PC-3 (cell line): ENCODE data around the gene SCN7A. TPM values are rescaled to one million over a fixed set of nuclear protein-coding genes. Genes with fewer than 3 reads are reported as not detected.

Experiments
- ATAC-seq: fragments of 200-7000 bp; cut with Tn5 transposase; 2 replicates; pipeline ENCODE4 v1.9.1; 2020; ENCODE audit warnings: mild to moderate bottlenecking, moderate library complexity
- BruUV-seq: library from RNA; stranded (reverse); fragments of 400-500 nt; replicated peaks from 2 replicates; lab custom pipeline; 2021; lab: Mats Ljungman, UMichigan
- CTCF ChIA-PET: fragments of 300-600 bp; sonication (Branson Sonifier 250); formaldehyde crosslinking; loops from one replicate; lab custom pipeline; 2022; ENCODE audit warnings: antibody characterized with exemption; lab: Charles Lee
- POLR2A ChIA-PET: fragments of 300-600 bp; sonication (Branson Sonifier 250); formaldehyde crosslinking; loops from one replicate; lab custom pipeline; 2022; ENCODE audit warnings: antibody characterized with exemption; ENCODE audit not compliant: unreplicated experiment; lab: Charles Lee
- DNase-seq: peaks from one replicate; pipeline ENCODE4 v3.0.0-alpha.2; 2015
- H2AFZ ChIP-seq: fragments of 300-600 bp; sonication (generic); 2 replicates; pipeline ENCODE4 v1.6.0; 2016; ENCODE audit warnings: antibody characterized with exemption, low read length
- H3F3A ChIP-seq: fragments of 300-600 bp; sonication (generic); one replicate; pipeline ENCODE4 v1.6.0; 2017; ENCODE audit warnings: antibody characterized with exemption, low read length, control low read depth, mild to moderate bottlenecking; ENCODE audit not compliant: unreplicated experiment
- H3K27ac ChIP-seq: fragments of 300-600 bp; sonication (generic); 2 replicates; pipeline ENCODE4 v1.5.1; 2016; ENCODE audit warnings: mild to moderate bottlenecking, low read length
- H3K27me3 ChIP-seq: fragments of 300-600 bp; sonication (generic); 2 replicates; pipeline ENCODE4 v1.6.1; 2016; ENCODE audit warnings: low read length, mixed read lengths
- H3K36me3 ChIP-seq: fragments of 300-600 bp; sonication (generic); 2 replicates; pipeline ENCODE4 v1.6.1; 2016; ENCODE audit warnings: low read depth, mixed run types, low read length, mixed read lengths
- H3K4me1 ChIP-seq: fragments of 300-600 bp; sonication (generic); 2 replicates; pipeline ENCODE4 v1.5.1; 2016; ENCODE audit warnings: low read length; ENCODE audit not compliant: insufficient read depth
- H3K4me2 ChIP-seq: fragments of 300-600 bp; sonication (generic); 2 replicates; pipeline ENCODE4 v1.6.0; 2016; ENCODE audit warnings: low read length
- H3K4me3 ChIP-seq: fragments of 300-600 bp; sonication (generic); 2 replicates; pipeline ENCODE4 v1.5.1; 2016; ENCODE audit warnings: mild to moderate bottlenecking, low read length, mixed read lengths
- H3K79me2 ChIP-seq: fragments of 300-600 bp; sonication (generic); 2 replicates; pipeline ENCODE4 v1.6.1; 2017; ENCODE audit warnings: low read length, mixed read lengths
- H3K9ac ChIP-seq: fragments of 300-600 bp; sonication (generic); 2 replicates; pipeline ENCODE4 v1.6.0; 2016; ENCODE audit warnings: mild to moderate bottlenecking, low read length
- H3K9me2 ChIP-seq: fragments of 300-600 bp; sonication (generic); replicated peaks from 2 replicates; pipeline ENCODE4 v1.6.1; 2016; ENCODE audit warnings: mixed run types, low read length, mixed read lengths
- H3K9me3 ChIP-seq: fragments of 300-600 bp; sonication (generic); 2 replicates; pipeline ENCODE4 v1.6.1; 2016; ENCODE audit warnings: low read length, mixed read lengths
- H4K20me1 ChIP-seq: fragments of 300-600 bp; sonication (generic); 2 replicates; pipeline ENCODE4 v1.6.1; 2016; ENCODE audit warnings: low read length, mixed read lengths
- CTCF ChIP-seq: fragments of 300-600 bp; sonication (generic); conservative IDR thresholded peaks from 2 replicates; pipeline ENCODE4 v1.5.1; 2017; ENCODE audit warnings: antibody characterized with exemption, low read depth, mild to moderate bottlenecking, low read length
- EZH2 ChIP-seq: fragments of 300-600 bp; sonication (generic); IDR thresholded peaks from one replicate; pipeline ENCODE4 v1.6.1; 2017; ENCODE audit warnings: antibody characterized with exemption, mild to moderate bottlenecking, low read length; ENCODE audit not compliant: unreplicated experiment
- EZH2phosphoT487 ChIP-seq: fragments of 300-600 bp; sonication (generic); IDR thresholded peaks from 2 replicates; pipeline ENCODE4 v1.6.1; 2018; ENCODE audit warnings: mild to moderate bottlenecking, antibody characterized with exemption, low read length, borderline replicate concordance
- intact Hi-C: fragments of 100-400 bp; cut with micrococcal nuclease; formaldehyde crosslinking; loops from 2 replicates; pipeline ENCODE4 v1.9.0; 2023
- total RNA-seq: library from RNA; depleted of rRNA; stranded (reverse); fragments of >200 nt; gene quantifications from 2 replicates; pipeline ENCODE4 v1.2.3, GENCODE V29; 2014

The SCN7A gene
- total RNA-seq, 1 experiment from 2014 or later, result not detected

GRCh38 chr2:166375736-166376487, 118.1 kb downstream of the SCN7A start, which contains the start of gene SCN9A:
TSS of gene SCN9A (minus strand) at chr2:166375944. CDS start at chr2:166311756, 64,188 bp downstream.
- H3K9me2 ChIP-seq, result no peaks in the 10 kb centered on the region
- H3K79me2 ChIP-seq, result no peaks in the 10 kb centered on the region
- peak within 1 kb of the TSS; percentile 95 for H3K4me2 ChIP-seq
- intact Hi-C loops, result loop anchor here (5.0 kb wide), 2 partner anchors 139 to 424 kb away; partner anchors contain the start of gene TTC21B
- H3F3A ChIP-seq, result no peaks in the 10 kb centered on the region
- ChIA-PET CTCF (interaction anchor here (0.6 to 1.9 kb wide), 6 partner anchors 13 to 221 kb away, joined by 3 to 14 read pairs (median 4); no protein-coding TSS in a partner anchor), POLR2A (interaction anchor here (0.6 kb wide), 3 partner anchors 43 to 582 kb away, joined by 3 to 10 read pairs (median 6); partner anchors contain the start of gene GALNT3)
- H3K27ac ChIP-seq, result no peak within 1 kb of the TSS
- peaks cover 6% of the 10 kb centered on the region; the same call in 1 of the 2 replicates for H3K27me3 ChIP-seq
- no peaks in the 10 kb centered on the region for H4K20me1 ChIP-seq
- H2AFZ ChIP-seq, result peak within 1 kb of the TSS; percentile 95
- peaks cover 14% of the 10 kb centered on the region for H3K4me1 ChIP-seq
- TF ChIP-seq EZH2phosphoT487 (no peak), EZH2 (no peak), CTCF (peak; percentile 50)
- H3K4me3 ChIP-seq, result peak within 1 kb of the TSS; percentile 79
- no peaks in the 10 kb centered on the region for H3K9me3 ChIP-seq
- no peaks in the 10 kb centered on the region for H3K36me3 ChIP-seq
- H3K9ac ChIP-seq, result peak within 1 kb of the TSS; percentile 11; the same call in 1 of the 2 replicates
- BruUV-seq, result TSS peak; percentile 79
- DNase-seq (peak; percentile 92), ATAC-seq (peak; percentile 90)

DNA sequence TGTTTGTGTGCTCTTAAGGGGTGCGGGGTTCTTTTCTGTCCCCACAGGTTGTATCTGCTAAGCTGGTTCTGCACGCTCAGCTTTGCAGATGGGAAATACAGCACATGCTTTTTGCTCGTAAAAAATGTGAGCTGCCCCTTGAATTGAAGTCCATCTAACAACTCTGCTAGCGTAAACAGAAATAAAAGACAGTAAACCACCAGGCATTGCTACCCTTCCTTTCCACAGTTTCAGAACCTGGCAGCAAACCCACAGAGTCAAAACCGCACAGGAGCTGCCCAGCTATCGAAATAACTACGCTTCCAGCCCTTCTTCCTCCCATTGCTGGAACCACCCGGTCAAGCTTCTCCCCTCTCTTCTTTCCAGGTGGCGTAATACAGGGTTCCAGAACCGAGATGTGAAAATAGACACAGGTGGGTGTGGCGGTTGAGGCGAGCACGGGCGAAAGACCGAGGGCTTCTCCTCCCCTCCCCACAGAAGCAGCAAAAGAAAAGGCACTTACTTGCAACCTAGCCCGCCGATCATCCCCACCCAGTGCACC, 118.8 kb downstream of the SCN7A start:
- Histone ChIP-seq H2AFZ (peak overlapping the region; percentile 95), H3K27me3 (peaks cover 6% of the 10 kb centered on the region; the same call in 1 of the 2 replicates), H3K36me3 (no peaks in the 10 kb centered on the region), H3K4me1 (peaks cover 14% of the 10 kb centered on the region), H3K4me3 (peak overlapping the region; percentile 79), H3K9ac (peak overlapping the region; percentile 11; the same call in 1 of the 2 replicates), H3K79me2 (no peaks in the 10 kb centered on the region), H4K20me1 (no peaks in the 10 kb centered on the region), H3K4me2 (peak overlapping the region; percentile 95), H3K9me3 (no peaks in the 10 kb centered on the region), H3K9me2 (no peaks in the 10 kb centered on the region), H3K27ac (no peak overlapping the region), H3F3A (no peaks in the 10 kb centered on the region)
- intact Hi-C loops, result loop anchor here (5.0 kb wide), 2 partner anchors 138 to 423 kb away; partner anchors contain the start of gene TTC21B
- ChIA-PET POLR2A (interaction anchor here (0.6 kb wide), 1 partner anchor 44 kb away, joined by 6 read pairs; no protein-coding TSS in a partner anchor), CTCF (interaction anchor here (0.6 to 1.9 kb wide), 6 partner anchors 14 to 221 kb away, joined by 3 to 14 read pairs (median 4); no protein-coding TSS in a partner anchor)
- TF ChIP-seq EZH2phosphoT487 (no peak), CTCF (no peak), EZH2 (no peak)
- ATAC-seq (peak; percentile 27), DNase-seq (peak; percentile 47)
- BruUV-seq, result TSS peak; percentile 71
